K562 treated with DMSO at 1 percent for 48 hours (cell line): ENCODE measurements around the gene TXNRD1. TPM values are rescaled to one million over a fixed set of nuclear protein-coding genes. Genes with fewer than 3 reads are reported as not detected.

Experiments used
- total RNA-seq: library from RNA; unstranded; fragments of 300-600 nt; gene quantifications from 2 replicates; pipeline ENCODE4 v1.2.3, GENCODE V29; 2022; ENCODE audit warnings: low replicate concordance; ENCODE audit errors: extremely low read depth

Gene TXNRD1
- 366 TPM in 1 of 2 replicates, not detected in the other for total RNA-seq

DNA sequence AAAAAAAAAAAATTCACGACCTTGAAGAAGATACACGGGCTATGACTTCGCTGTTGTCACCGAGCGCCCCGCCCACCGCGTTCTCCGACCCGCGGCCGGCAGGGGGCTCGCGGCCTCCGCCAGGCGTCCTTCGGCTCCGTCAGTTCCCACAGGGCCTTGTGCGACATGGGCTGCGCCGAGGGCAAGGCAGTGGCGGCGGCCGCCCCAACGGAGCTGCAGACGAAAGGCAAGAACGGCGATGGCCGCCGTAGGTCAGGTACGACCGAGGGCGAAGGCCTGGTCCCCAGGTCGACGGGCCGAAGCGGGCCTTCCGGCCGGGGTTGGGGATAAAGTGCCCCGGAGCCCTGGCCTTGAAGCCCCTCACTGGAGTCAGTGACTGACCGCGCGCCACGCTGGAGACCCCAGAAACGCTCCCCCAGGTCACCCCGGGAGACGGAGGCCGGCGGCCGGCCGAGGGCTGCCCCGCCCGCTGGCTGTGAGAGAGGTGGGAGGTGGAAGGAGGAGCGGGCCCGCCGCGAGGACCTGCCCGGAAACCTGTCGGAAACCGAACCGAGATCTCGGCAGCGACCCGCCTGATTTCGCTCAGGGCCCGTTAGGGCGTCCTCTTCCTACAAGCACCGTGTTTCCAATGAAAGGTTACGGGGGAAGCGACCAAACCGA lies at the start of gene TXNRD1:
Gene TXNRD1, plus strand, starts transcription at position 142 of the 660 bp plus-strand sequence. Its CDS starts 24 bp downstream, at position 166.

DNA sequence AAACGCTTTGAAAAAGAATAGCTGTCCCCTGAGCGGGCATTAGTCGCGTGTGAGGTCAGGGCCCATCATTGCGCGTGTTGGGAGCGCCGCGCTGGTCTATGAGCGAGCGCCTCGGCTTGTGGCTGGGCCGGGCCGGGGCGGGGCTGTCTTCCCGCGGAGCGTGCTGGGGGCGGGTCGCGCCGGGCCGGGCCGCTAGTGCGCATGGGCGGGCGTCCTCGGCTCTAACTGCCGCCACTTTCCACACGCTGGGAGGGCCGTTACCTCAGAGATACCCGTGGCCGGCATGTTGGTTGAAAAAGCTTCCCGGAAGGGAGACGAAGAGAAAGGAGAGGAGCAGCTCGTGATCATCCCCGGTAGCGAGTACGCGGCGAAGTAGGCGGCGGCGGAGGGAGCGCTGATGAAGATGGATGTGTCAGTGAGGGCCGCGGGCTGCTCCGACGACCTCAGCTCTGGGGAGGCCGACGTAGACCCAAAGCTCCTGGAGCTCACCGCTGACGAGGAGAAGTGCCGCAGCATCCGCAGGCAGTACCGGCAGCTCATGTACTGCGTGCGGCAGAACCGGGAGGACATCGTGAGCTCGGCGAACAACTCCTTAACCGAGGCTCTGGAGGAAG lies 88.1 kb downstream of the TXNRD1 start, which contains the start of gene EID3:
Gene EID3, plus strand, starts transcription at position 202 of the 614 bp plus-strand sequence. Its CDS starts 196 bp downstream, at position 398.

Other genes starting within 250 kb of the TXNRD1 start
- gene TDG, start 249.9 kb upstream of the TXNRD1 start, total RNA-seq: not detected in 2 replicates
- not detected in 2 replicates for gene GLT8D2, start 165.6 kb upstream of the TXNRD1 start, total RNA-seq
- not detected in 2 replicates for gene HCFC2, start 151.2 kb upstream of the TXNRD1 start, total RNA-seq
- gene NFYB, start 77.6 kb upstream of the TXNRD1 start, total RNA-seq: not detected in 2 replicates
- not detected in 2 replicates for gene EID3, start 88.0 kb downstream of the TXNRD1 start, total RNA-seq
- not detected in 2 replicates for gene CHST11, start 241.2 kb downstream of the TXNRD1 start, total RNA-seq